ENCODE measurements around the gene LCE1C.

The LCE1C gene

GRCh38 chr1:152806576-152806975 is at the start of gene LCE1C:
Gene LCE1C (minus strand): TSS chr1:152806651. CDS start chr1:152805478, 1,173 bp downstream.
- DNase-seq: no peak

DNA sequence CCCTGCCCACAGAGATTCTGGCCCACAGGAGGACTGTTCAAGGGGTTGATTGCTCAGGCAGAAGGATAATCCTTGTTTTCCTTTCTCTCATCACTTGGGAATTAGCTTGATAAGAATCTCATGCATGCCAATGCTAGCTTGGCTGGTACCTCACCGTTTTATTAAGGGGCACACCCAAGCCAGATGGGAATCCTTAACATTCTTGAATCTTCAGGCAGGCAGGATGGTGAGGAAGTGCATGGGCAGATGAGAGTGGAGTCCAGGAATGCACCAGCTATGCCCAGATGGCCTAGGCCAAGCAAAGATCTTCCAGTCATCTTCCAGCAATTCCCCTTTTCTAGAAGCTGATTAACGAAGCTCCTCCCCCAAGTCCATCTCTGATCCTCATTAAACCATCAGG is 49.2 kb upstream of the LCE1C start:
- DNase-seq: no peak

DNA sequence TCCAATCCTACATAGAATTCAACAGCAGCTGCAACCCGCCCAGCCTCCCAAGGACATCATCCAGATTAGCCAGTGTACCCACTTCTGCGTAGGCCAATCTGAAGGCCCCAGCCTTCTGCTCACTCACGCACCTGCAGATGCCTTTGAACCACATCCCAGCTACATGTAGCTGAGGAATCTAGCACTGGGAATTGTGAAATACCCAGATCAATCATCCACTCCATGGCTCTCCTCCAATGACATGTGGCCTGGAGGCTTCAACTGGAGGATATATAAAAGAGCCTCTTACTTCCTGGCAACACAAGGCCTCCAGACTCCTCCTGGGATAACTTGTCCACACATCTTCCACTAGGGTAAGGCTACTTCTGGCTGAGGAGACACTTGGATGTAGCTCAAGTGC is 36.1 kb upstream of the LCE1C start, which contains the start of gene LCE6A:
Gene LCE6A, plus strand, starts transcription at position 301 of the 400 bp plus-strand sequence. CDS start 665 bp downstream, outside the sequence.
- DNase-seq: no peak

DNA sequence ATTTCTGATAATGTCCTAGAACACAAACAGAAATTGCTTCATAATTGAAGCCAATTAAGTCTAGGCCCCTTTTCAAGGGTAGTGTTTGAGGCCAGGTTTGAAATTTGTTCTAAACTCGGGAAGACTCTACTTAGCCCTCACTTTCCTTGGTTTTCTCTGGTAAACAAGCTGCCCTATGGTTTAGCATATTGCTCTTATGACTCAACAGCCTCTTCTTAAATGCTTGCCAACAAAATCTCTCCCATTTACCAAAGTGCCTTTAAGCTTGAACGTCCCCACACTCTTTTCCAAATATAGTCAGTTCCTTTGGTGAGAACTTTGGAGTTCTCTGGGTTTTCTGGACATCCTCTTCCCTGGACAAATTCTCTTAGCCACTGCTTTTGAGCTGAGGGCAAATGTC is 30.4 kb upstream of the LCE1C start:
- no peak for DNase-seq

- DNase-seq: no peak
These were observed 20.7 kb upstream of the LCE1C start, which contains the start of gene LCE1A for GRCh38 chr1:152827173-152827572. Gene LCE1A (plus strand): TSS chr1:152827473. CDS start chr1:152827473, 0 bp downstream.

DNA sequence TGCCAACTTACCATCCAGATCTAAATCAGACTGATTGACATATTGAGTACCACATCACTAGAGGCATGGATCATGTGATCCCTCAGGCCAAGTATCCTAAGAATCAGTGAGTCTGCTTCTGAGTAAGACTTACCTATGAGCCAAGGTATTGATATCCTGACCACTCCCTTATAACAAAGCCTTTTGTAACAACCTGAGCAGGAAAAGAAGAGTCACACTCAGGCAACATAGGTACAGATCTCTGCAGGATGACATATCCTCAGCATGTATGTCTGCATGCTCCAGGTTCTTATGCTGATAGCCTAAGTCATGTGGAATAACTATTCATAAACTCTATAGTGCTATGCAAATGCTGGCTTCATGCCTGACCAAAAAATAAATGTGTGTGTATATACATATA is 18.5 kb upstream of the LCE1C start:
- no peak for DNase-seq

GRCh38 chr1:152823294-152823693 is 16.8 kb upstream of the LCE1C start:
- DNase-seq: no peak

GRCh38 chr1:152817309-152817708 is 10.9 kb upstream of the LCE1C start:
- DNase-seq: no peak

DNA sequence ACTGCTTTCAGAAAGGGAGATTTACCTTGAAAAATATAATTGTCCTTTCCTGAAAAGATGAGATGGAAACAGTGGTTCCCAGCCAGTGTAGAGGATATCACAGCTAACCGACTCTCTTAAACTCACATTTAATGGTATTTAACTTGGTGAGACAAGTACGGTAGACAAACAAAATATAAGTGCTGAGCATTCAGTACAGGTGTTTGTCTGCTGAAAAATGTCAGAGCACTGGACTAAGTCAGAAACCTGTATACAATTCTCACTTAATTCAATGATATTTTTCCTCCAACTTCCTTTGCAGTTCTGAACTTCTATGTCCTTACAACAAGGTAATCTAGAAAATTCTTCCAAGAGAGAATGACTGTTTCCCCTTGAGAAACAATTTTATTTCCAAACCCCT is 5.2 kb upstream of the LCE1C start, which contains the start of gene LCE1B:
Gene LCE1B, plus strand, starts transcription at position 301 of the 400 bp plus-strand sequence. CDS start 476 bp downstream, outside the sequence.
- DNase-seq: no peak

GRCh38 chr1:152811050-152811449 is 4.6 kb upstream of the LCE1C start:
- DNase-seq: no peak

GRCh38 chr1:152801333-152801732 is 5.1 kb downstream of the LCE1C start:
- DNase-seq: no peak

DNA sequence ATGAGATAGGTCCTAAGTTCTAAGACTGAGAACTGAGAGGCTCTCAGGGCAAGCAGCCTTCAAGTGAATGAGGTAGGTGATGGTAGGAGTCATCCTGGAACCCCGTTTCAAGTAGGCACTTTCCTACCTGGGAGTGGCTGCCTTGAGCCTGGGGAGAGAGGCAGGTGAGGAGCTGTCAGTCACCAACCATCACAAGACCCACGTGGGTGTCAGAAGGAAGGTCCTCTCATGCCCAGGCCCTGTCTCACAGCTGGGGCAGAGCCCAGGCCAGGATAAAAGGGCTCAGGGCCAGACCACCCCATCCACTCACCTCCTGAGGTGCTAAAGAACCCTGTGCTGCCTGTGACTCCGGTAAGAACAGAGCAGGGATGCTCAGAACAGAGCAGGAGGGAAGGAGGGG is 10.0 kb downstream of the LCE1C start, which contains the start of gene LCE1D:
Gene LCE1D, plus strand, starts transcription at position 301 of the 400 bp plus-strand sequence. CDS start 1,074 bp downstream, outside the sequence.
- DNase-seq: no peak

- DNase-seq: no peak
These were observed 10.8 kb downstream of the LCE1C start for GRCh38 chr1:152795686-152796085.

GRCh38 chr1:152786077-152786476 is 20.4 kb downstream of the LCE1C start, which contains the start of gene LCE1E:
Gene LCE1E (plus strand): TSS chr1:152786257. CDS start chr1:152787300, 1,043 bp downstream.
- no peak for DNase-seq

DNA sequence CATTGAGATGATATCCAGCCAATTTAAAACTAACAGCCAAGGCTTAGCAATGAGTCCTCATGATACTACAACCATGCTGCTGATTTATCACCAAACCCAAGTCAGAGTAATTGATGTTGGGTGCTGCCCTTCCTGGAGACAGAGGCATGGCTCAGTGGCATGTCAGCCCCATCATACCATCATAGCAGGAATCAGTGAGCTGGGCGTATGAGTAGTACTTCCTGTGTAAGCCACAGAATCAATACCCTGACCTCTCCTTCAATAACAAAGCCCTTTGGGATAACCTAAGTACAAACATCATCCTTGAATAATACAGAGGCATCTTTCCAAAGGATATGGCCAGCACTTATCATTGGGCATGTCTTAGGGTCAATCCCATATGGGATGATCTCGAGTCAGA is 23.4 kb downstream of the LCE1C start:
- DNase-seq: no peak

DNA sequence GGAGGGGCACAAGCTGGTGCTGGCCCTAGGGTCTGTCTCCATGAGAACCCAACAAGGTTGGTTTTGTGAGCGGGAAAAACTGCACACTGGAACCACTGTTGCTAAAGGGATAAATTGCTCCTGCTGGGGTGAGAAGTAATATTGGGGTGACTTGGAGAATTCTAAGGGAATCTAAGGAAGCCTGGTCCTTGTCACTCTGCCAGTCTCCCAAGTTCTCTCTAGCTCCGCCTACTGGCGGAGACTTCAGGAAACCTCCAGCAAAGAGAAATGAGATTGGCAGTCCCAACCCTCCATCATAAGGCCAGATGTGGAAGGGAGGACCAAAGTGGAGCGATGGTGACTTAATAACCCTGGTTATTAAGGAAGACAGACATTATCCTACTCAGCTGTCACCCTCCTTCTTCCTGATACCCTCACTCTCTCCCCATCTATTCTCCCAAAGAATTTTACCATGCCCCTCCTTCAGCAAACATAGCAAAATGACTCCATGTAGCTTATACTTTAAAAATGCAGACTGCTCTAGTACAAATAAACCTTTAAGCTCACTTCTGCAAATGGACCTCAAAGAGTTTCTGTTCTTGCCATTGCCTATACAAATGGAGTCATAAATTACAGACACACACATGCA is 28.8 kb downstream of the LCE1C start:
- DNase-seq: no peak

DNA sequence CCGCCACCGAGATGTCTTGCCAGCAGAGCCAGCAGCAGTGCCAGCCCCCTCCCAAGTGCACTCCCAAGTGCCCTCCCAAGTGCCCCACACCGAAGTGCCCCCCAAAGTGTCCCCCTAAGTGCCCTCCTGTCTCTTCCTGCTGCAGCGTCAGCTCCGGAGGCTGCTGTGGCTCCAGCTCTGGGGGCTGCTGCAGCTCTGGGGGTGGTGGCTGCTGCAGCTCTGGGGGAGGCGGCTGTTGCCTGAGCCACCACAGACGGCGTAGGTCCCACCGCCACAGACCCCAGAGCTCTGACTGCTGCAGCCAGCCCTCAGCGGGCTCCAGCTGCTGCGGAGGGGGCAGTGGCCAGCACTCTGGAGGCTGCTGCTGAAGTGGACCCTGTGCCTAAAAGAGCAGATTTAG is 30.1 kb downstream of the LCE1C start:
- no peak for DNase-seq

DNA sequence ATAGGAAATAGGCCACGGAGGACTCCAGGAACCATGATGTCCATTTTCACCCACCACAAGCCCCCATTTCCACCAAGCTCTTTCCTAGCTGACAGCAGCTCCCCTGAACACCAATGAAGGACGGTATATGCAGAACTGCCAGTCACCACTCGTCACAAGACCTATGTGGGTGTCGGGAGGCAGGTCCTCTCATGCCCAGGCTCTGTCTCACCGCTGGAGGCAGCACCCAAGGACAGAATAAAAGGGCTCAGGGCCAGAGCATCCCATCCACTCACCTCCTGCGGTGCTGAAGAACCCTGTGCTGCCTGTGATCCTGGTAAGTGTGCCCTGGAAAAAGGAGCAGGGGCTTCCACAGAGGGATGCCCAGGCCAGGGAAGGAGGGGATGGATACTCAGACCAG is 31.6 kb downstream of the LCE1C start, which contains the start of gene LCE1F:
Gene LCE1F, plus strand, starts transcription at position 266 of the 400 bp plus-strand sequence. CDS start 1,232 bp downstream, outside the sequence.
- DNase-seq: no peak

GRCh38 chr1:152770411-152770810 is 36.0 kb downstream of the LCE1C start:
- no peak for DNase-seq

- DNase-seq: no peak
These were observed 37.5 kb downstream of the LCE1C start for GRCh38 chr1:152768847-152769533.

- DNase-seq: no peak
These were observed 44.7 kb downstream of the LCE1C start for GRCh38 chr1:152761609-152762213.

- no peak for DNase-seq
These were observed 45.8 kb downstream of the LCE1C start for GRCh38 chr1:152760551-152761190.

Data from Kasumi-1 (cell line).